ENCODE measurements around the gene EIF4E1B. TPM values are rescaled to one million over a fixed set of nuclear protein-coding genes. Genes with fewer than 3 reads are reported as not detected.

The EIF4E1B gene
- total RNA-seq, 1 donor from 2014 or later: 0.06 TPM

DNA sequence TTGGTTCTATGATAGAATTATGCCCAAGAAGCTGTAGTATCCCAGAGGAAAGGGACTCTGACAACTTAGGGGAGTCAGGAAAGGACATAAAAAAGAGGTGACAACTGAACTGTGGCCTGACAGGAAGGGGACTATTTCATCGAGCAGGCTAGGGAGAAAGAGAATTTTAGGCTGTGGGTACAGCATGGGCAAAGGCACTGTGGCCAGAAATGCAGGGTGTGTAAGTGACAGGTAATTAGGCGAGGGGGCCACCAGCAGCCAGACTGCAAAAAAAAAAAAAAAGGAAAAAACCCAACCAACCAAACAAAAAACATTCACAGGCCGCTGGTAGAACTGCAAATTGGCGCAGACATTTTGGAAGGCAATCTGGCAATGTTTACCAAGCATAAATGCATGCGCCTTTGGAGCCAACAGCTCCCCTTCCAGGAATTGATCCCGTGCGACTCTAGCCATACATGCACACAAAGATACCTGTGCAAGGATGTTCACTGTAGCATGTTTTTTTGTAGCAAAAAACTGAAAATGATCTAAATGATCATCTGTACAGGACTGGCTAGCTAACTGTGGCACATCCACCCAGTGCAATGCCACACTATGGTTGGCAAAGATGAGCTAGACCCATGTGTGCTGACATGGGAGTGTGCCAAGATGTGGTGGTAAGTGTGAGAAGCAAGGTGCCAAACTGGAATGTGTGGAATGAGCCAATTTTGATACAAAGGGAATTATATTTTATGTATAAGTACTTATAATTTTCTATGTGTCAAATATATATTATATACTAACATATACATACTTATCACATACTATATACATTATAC is 1.1 kb downstream of the EIF4E1B start:
- peaks cover 23% of the 10 kb centered on the region for H4K20me1 ChIP-seq (ENCODE audit: low read depth)
- H3K9ac ChIP-seq: no peak overlapping the region
- peak overlapping the region; percentile 54 for H3K4me3 ChIP-seq
- H3K9me3 ChIP-seq (ENCODE audit: low read depth): no peaks in the 10 kb centered on the region
- H3K36me3 Mint-ChIP-seq: no peaks in the 10 kb centered on the region
- H3K4me1 Mint-ChIP-seq: peaks cover 37% of the 10 kb centered on the region
- H3K36me3 ChIP-seq: no peaks in the 10 kb centered on the region
- H3K4me2 ChIP-seq: no peak overlapping the region
- peaks cover 77% of the 10 kb centered on the region for H3K27me3 ChIP-seq
- H3K27me3 Mint-ChIP-seq (ENCODE audit: insufficient read depth, low read depth): peaks cover 68% of the 10 kb centered on the region
- H3K9me3 Mint-ChIP-seq: no peaks in the 10 kb centered on the region
- H3K79me2 ChIP-seq (ENCODE audit: low read depth): no peaks in the 10 kb centered on the region
- H3K4me1 ChIP-seq: peaks cover 24% of the 10 kb centered on the region
- peaks cover 39% of the 10 kb centered on the region for H3F3A ChIP-seq (ENCODE audit: low read depth)
- TF ChIP-seq EZH2 (IDR thresholded peaks at IDR 0.05) (no peak), EZH2phosphoT487 (IDR thresholded peaks at IDR 0.05) (no peak)
- TF ChIP-seq, protein P1, sequence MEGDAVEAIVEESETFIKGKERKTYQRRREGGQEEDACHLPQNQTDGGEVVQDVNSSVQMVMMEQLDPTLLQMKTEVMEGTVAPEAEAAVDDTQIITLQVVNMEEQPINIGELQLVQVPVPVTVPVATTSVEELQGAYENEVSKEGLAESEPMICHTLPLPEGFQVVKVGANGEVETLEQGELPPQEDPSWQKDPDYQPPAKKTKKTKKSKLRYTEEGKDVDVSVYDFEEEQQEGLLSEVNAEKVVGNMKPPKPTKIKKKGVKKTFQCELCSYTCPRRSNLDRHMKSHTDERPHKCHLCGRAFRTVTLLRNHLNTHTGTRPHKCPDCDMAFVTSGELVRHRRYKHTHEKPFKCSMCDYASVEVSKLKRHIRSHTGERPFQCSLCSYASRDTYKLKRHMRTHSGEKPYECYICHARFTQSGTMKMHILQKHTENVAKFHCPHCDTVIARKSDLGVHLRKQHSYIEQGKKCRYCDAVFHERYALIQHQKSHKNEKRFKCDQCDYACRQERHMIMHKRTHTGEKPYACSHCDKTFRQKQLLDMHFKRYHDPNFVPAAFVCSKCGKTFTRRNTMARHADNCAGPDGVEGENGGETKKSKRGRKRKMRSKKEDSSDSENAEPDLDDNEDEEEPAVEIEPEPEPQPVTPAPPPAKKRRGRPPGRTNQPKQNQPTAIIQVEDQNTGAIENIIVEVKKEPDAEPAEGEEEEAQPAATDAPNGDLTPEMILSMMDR (IDR thresholded peaks at IDR 0.05): no peak
- H3K27ac ChIP-seq: no peak overlapping the region
- no peak for DNase-seq (ENCODE audit: low spot score)
- no peak overlapping the region for H2AFZ ChIP-seq (replicated peaks)
- H3K4me3 Mint-ChIP-seq: peak overlapping the region; percentile 76
- no peak overlapping the region for H3K27ac Mint-ChIP-seq

DNA sequence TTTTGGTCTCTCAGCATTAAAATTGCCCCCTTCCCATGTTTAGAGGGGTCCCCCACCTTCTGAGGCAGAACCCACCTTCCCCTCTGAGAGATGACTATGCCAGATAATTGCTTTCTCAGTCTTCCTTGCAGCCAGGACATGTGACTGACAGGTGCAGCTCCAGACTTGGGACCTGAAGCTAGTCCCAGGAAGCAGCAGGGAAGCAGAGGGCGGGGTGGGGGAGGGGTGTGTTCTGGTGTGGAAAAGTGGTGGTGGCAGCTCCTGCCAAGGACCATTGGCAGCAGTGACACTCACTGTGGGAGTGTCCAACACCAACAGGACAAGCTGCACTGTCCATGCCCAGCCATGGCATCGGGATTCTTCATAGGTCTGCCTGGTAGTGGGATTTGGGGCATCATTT is 2.3 kb downstream of the EIF4E1B start:
- DNase-seq (ENCODE audit: low spot score): no peak
- Histone ChIP-seq H3K27me3 (peaks cover 66% of the 10 kb centered on the region), H3K4me2 (no peak overlapping the region), H2AFZ (replicated peaks) (no peak overlapping the region), H3K4me1 (peaks cover 24% of the 10 kb centered on the region), H3K36me3 (no peaks in the 10 kb centered on the region), H3K79me2 (ENCODE audit: low read depth) (no peaks in the 10 kb centered on the region), H3K9ac (no peak overlapping the region), H3K4me3 (no peak overlapping the region), H4K20me1 (ENCODE audit: low read depth) (peaks cover 23% of the 10 kb centered on the region), H3K9me3 (ENCODE audit: low read depth) (no peaks in the 10 kb centered on the region), H3F3A (ENCODE audit: low read depth) (peaks cover 42% of the 10 kb centered on the region), H3K27ac (no peak overlapping the region)
- Mint-ChIP-seq H3K4me1 (peaks cover 36% of the 10 kb centered on the region), H3K27me3 (ENCODE audit: insufficient read depth, low read depth) (peaks cover 62% of the 10 kb centered on the region), H3K4me3 (no peak overlapping the region), H3K9me3 (no peaks in the 10 kb centered on the region), H3K36me3 (no peaks in the 10 kb centered on the region), H3K27ac (no peak overlapping the region)
- TF ChIP-seq EZH2phosphoT487 (IDR thresholded peaks at IDR 0.05) (no peak), EZH2 (IDR thresholded peaks at IDR 0.05) (no peak)
- TF ChIP-seq, protein P1 (IDR thresholded peaks at IDR 0.05): no peak

DNA sequence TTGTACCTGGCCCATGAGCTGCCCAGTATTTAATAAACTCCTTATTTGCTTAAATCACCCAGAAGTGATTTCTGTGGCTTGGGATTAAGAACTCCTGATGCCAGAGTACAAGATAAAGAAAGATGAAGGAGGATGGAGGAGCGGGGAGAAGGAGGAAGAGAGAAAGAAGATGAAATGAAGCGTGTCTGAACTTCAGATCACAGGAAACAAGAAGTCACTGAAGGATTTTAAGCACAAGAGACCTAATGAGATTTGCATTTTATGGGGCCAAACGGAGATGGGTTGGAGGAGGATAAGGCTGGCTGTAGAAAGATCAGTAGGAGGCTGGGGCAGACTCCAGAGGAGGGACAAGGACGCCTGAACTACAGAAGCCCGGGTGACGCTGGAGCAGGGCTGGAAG is 3.1 kb downstream of the EIF4E1B start:
- H2AFZ ChIP-seq (replicated peaks): no peak overlapping the region
- no peak overlapping the region for H3K27ac ChIP-seq
- Mint-ChIP-seq H3K9me3 (no peaks in the 10 kb centered on the region), H3K4me3 (no peak overlapping the region), H3K27me3 (ENCODE audit: insufficient read depth, low read depth) (peaks cover 55% of the 10 kb centered on the region), H3K36me3 (no peaks in the 10 kb centered on the region), H3K4me1 (peaks cover 33% of the 10 kb centered on the region), H3K27ac (no peak overlapping the region)
- H3K4me3 ChIP-seq: no peak overlapping the region
- TF ChIP-seq EZH2phosphoT487 (IDR thresholded peaks at IDR 0.05): no peak
- TF ChIP-seq, protein P1 (IDR thresholded peaks at IDR 0.05): no peak
- no peak for TF ChIP-seq EZH2 (IDR thresholded peaks at IDR 0.05)
- no peak overlapping the region for H3K4me2 ChIP-seq
- H4K20me1 ChIP-seq (ENCODE audit: low read depth): peaks cover 20% of the 10 kb centered on the region
- H3K79me2 ChIP-seq (ENCODE audit: low read depth): no peaks in the 10 kb centered on the region
- H3K9me3 ChIP-seq (ENCODE audit: low read depth): no peaks in the 10 kb centered on the region
- H3F3A ChIP-seq (ENCODE audit: low read depth): peaks cover 40% of the 10 kb centered on the region
- H3K36me3 ChIP-seq: no peaks in the 10 kb centered on the region
- H3K9ac ChIP-seq: no peak overlapping the region
- peaks cover 57% of the 10 kb centered on the region for H3K27me3 ChIP-seq
- H3K4me1 ChIP-seq: peaks cover 24% of the 10 kb centered on the region
- no peak for DNase-seq (ENCODE audit: low spot score)

All from neural progenitor cell (in vitro differentiated cells).